ENCODE data around the gene RALA.
A peak's percentile ranks its signal among the peaks of the same experiment; 100 is the strongest.

The RALA gene

GRCh38 chr7:39683216-39683845 lies 60.0 kb downstream of the RALA start:
- peak overlapping the region; percentile 21 to 34 for H3K18ac ChIP-seq (ENCODE audit: low read depth in 1 of 2, low read length in 2 of 2)
- H3K27me3 ChIP-seq (ENCODE audit: control insufficient read depth in 1 of 2, insufficient read depth in 1 of 2, low read length in 2 of 2), result no peaks in the 10 kb centered on the region
- peak overlapping the region; percentile 34 for H3K4me2 ChIP-seq (ENCODE audit: low read length, poor library complexity, severe bottlenecking)
- H2BK15ac ChIP-seq (ENCODE audit: low read depth, poor library complexity, severe bottlenecking), result no peak overlapping the region
- H3K4me1 ChIP-seq (ENCODE audit: control insufficient read depth, insufficient read depth, low read depth, low read length), result peaks cover 4% of the 10 kb centered on the region
- peak overlapping the region; percentile 53 for H3K9ac ChIP-seq (ENCODE audit: low read length)
- DNase-seq, result peak; percentile 91
- H4K91ac ChIP-seq (ENCODE audit: low read length), result no peak overlapping the region
- peak overlapping the region in 1 of 2 experiments; percentile 40 for H3K4me3 ChIP-seq (ENCODE audit: insufficient read depth in 1 of 2, low read depth in 1 of 2, low read length in 2 of 2)
- no peaks in the 10 kb centered on the region for H3K9me3 ChIP-seq (ENCODE audit: control insufficient read depth, low read length)
- H3K14ac ChIP-seq (ENCODE audit: low read length in 2 of 2), result no peak overlapping the region
- H3K79me1 ChIP-seq (replicated peaks; ENCODE audit: low read length, poor library complexity, severe bottlenecking), result peaks cover 21% of the 10 kb centered on the region
- H3K4ac ChIP-seq (ENCODE audit: low read depth in 1 of 2, low read length in 2 of 2), result no peak overlapping the region
- peak overlapping the region; percentile 54 for H4K8ac ChIP-seq (ENCODE audit: low read length)
- H2AK5ac ChIP-seq (ENCODE audit: low read length, severe bottlenecking), result peak overlapping the region; percentile 48
- peak overlapping the region; percentile 81 for H3K27ac ChIP-seq (ENCODE audit: low read length, poor library complexity, severe bottlenecking)
- H2AFZ ChIP-seq (ENCODE audit: low read depth, low read length), result no peak overlapping the region
- whole genome bisulfite sequencing, result 13% methylated on average over 2 of the region's 2 CpGs
- no peak overlapping the region for H2BK12ac ChIP-seq (ENCODE audit: low read length in 2 of 2)
- no peak overlapping the region for H3K23ac ChIP-seq (ENCODE audit: low read length in 2 of 2)
- peaks cover 0 to 10% of the 10 kb centered on the region in 2 experiments for H3K36me3 ChIP-seq (ENCODE audit: control insufficient read depth in 1 of 2, insufficient read depth in 2 of 2, low read depth in 1 of 2, low read length in 2 of 2)
- H2BK120ac ChIP-seq (ENCODE audit: low read depth, low read length), result peak overlapping the region; percentile 73
- H2BK5ac ChIP-seq (ENCODE audit: low read depth, low read length, poor library complexity, severe bottlenecking), result no peak overlapping the region

GRCh38 chr7:39686261-39686924 lies 63.0 kb downstream of the RALA start:
- no peak overlapping the region for H2AFZ ChIP-seq (ENCODE audit: low read depth, low read length)
- no peak overlapping the region for H2AK5ac ChIP-seq (ENCODE audit: low read length, severe bottlenecking)
- H2BK15ac ChIP-seq (ENCODE audit: low read depth, poor library complexity, severe bottlenecking), result no peak overlapping the region
- no peak overlapping the region for H2BK5ac ChIP-seq (ENCODE audit: low read depth, low read length, poor library complexity, severe bottlenecking)
- H3K79me1 ChIP-seq (replicated peaks; ENCODE audit: low read length, poor library complexity, severe bottlenecking), result peaks cover 24% of the 10 kb centered on the region
- H4K8ac ChIP-seq (ENCODE audit: low read length), result no peak overlapping the region
- no peak overlapping the region for H3K4me3 ChIP-seq (ENCODE audit: insufficient read depth in 1 of 2, low read depth in 1 of 2, low read length in 2 of 2)
- H3K18ac ChIP-seq (ENCODE audit: low read depth in 1 of 2, low read length in 2 of 2), result peak overlapping the region in 1 of 2 experiments; percentile 35
- no peak overlapping the region for H2BK120ac ChIP-seq (ENCODE audit: low read depth, low read length)
- H3K27me3 ChIP-seq (ENCODE audit: control insufficient read depth in 1 of 2, insufficient read depth in 1 of 2, low read length in 2 of 2), result no peaks in the 10 kb centered on the region
- peak overlapping the region; percentile 50 for H3K9ac ChIP-seq (ENCODE audit: low read length)
- no peak overlapping the region for H4K91ac ChIP-seq (ENCODE audit: low read length)
- H3K4me2 ChIP-seq (ENCODE audit: low read length, poor library complexity, severe bottlenecking), result no peak overlapping the region
- H3K4ac ChIP-seq (ENCODE audit: low read depth in 1 of 2, low read length in 2 of 2), result no peak overlapping the region
- 96% methylated on average over 3 of the region's 3 CpGs for WGBS
- H2BK12ac ChIP-seq (ENCODE audit: low read length in 2 of 2), result no peak overlapping the region
- peaks cover 6 to 39% of the 10 kb centered on the region in 2 experiments for H3K36me3 ChIP-seq (ENCODE audit: control insufficient read depth in 1 of 2, insufficient read depth in 2 of 2, low read depth in 1 of 2, low read length in 2 of 2)
- no peak overlapping the region for H3K23ac ChIP-seq (ENCODE audit: low read length in 2 of 2)
- H3K4me1 ChIP-seq (ENCODE audit: control insufficient read depth, insufficient read depth, low read depth, low read length), result peaks cover 8% of the 10 kb centered on the region
- no peak overlapping the region for H3K27ac ChIP-seq (ENCODE audit: low read length, poor library complexity, severe bottlenecking)
- peak; percentile 62 for DNase-seq
- H3K14ac ChIP-seq (ENCODE audit: low read length in 2 of 2), result peak overlapping the region in 1 of 2 experiments; percentile 55
- H3K9me3 ChIP-seq (ENCODE audit: control insufficient read depth, low read length), result no peaks in the 10 kb centered on the region

GRCh38 chr7:39688611-39689480 lies 65.5 kb downstream of the RALA start:
- Histone ChIP-seq H2BK120ac (ENCODE audit: low read depth, low read length) (no peak overlapping the region), H3K14ac (ENCODE audit: low read length in 2 of 2) (no peak overlapping the region), H2AFZ (ENCODE audit: low read depth, low read length) (no peak overlapping the region), H3K23ac (ENCODE audit: low read length in 2 of 2) (no peak overlapping the region), H3K18ac (ENCODE audit: low read depth in 1 of 2, low read length in 2 of 2) (no peak overlapping the region), H3K27ac (ENCODE audit: low read length, poor library complexity, severe bottlenecking) (no peak overlapping the region), H2BK12ac (ENCODE audit: low read length in 2 of 2) (no peak overlapping the region), H2AK5ac (ENCODE audit: low read length, severe bottlenecking) (no peak overlapping the region), H3K36me3 (ENCODE audit: control insufficient read depth in 1 of 2, insufficient read depth in 2 of 2, low read depth in 1 of 2, low read length in 2 of 2) (peaks cover 6 to 57% of the 10 kb centered on the region in 2 experiments), H2BK15ac (ENCODE audit: low read depth, poor library complexity, severe bottlenecking) (no peak overlapping the region), H3K4me1 (ENCODE audit: control insufficient read depth, insufficient read depth, low read depth, low read length) (peaks cover 7% of the 10 kb centered on the region), H4K91ac (ENCODE audit: low read length) (no peak overlapping the region), H3K4me3 (ENCODE audit: insufficient read depth in 1 of 2, low read depth in 1 of 2, low read length in 2 of 2) (no peak overlapping the region), H3K4me2 (ENCODE audit: low read length, poor library complexity, severe bottlenecking) (no peak overlapping the region), H3K27me3 (ENCODE audit: control insufficient read depth in 1 of 2, insufficient read depth in 1 of 2, low read length in 2 of 2) (no peaks in the 10 kb centered on the region), H3K9me3 (ENCODE audit: control insufficient read depth, low read length) (no peaks in the 10 kb centered on the region), H3K79me1 (replicated peaks; ENCODE audit: low read length, poor library complexity, severe bottlenecking) (peaks cover 24% of the 10 kb centered on the region), H3K9ac (ENCODE audit: low read length) (peak overlapping the region; percentile 8), H4K8ac (ENCODE audit: low read length) (no peak overlapping the region), H3K4ac (ENCODE audit: low read depth in 1 of 2, low read length in 2 of 2) (no peak overlapping the region), H2BK5ac (ENCODE audit: low read depth, low read length, poor library complexity, severe bottlenecking) (no peak overlapping the region)
- no peak for DNase-seq
- 82% methylated on average over 5 of the region's 9 CpGs for WGBS

- no peak overlapping the region for H3K14ac ChIP-seq (ENCODE audit: low read length in 2 of 2)
- H3K9ac ChIP-seq (ENCODE audit: low read length), result no peak overlapping the region
- no peak overlapping the region for H2BK15ac ChIP-seq (ENCODE audit: low read depth, poor library complexity, severe bottlenecking)
- H3K4me1 ChIP-seq (ENCODE audit: control insufficient read depth, insufficient read depth, low read depth, low read length), result peaks cover 5% of the 10 kb centered on the region
- H3K4me3 ChIP-seq (ENCODE audit: insufficient read depth in 1 of 2, low read depth in 1 of 2, low read length in 2 of 2), result no peak overlapping the region
- H3K36me3 ChIP-seq (ENCODE audit: control insufficient read depth in 1 of 2, insufficient read depth in 2 of 2, low read depth in 1 of 2, low read length in 2 of 2), result peaks cover 6 to 83% of the 10 kb centered on the region in 2 experiments
- H2AFZ ChIP-seq (ENCODE audit: low read depth, low read length), result no peak overlapping the region
- H4K8ac ChIP-seq (ENCODE audit: low read length), result no peak overlapping the region
- WGBS, result 7% methylated on average over 1 of the region's 2 CpGs
- no peak overlapping the region for H3K4ac ChIP-seq (ENCODE audit: low read depth in 1 of 2, low read length in 2 of 2)
- no peak overlapping the region for H2BK120ac ChIP-seq (ENCODE audit: low read depth, low read length)
- H3K4me2 ChIP-seq (ENCODE audit: low read length, poor library complexity, severe bottlenecking), result no peak overlapping the region
- no peak overlapping the region for H3K23ac ChIP-seq (ENCODE audit: low read length in 2 of 2)
- peak; percentile 33 for DNase-seq
- no peaks in the 10 kb centered on the region for H3K27me3 ChIP-seq (ENCODE audit: control insufficient read depth in 1 of 2, insufficient read depth in 1 of 2, low read length in 2 of 2)
- H2BK12ac ChIP-seq (ENCODE audit: low read length in 2 of 2), result no peak overlapping the region
- H4K91ac ChIP-seq (ENCODE audit: low read length), result no peak overlapping the region
- H2AK5ac ChIP-seq (ENCODE audit: low read length, severe bottlenecking), result no peak overlapping the region
- H3K9me3 ChIP-seq (ENCODE audit: control insufficient read depth, low read length), result no peaks in the 10 kb centered on the region
- H3K79me1 ChIP-seq (replicated peaks; ENCODE audit: low read length, poor library complexity, severe bottlenecking), result peaks cover 16% of the 10 kb centered on the region
- no peak overlapping the region for H3K18ac ChIP-seq (ENCODE audit: low read depth in 1 of 2, low read length in 2 of 2)
- H2BK5ac ChIP-seq (ENCODE audit: low read depth, low read length, poor library complexity, severe bottlenecking), result no peak overlapping the region
- H3K27ac ChIP-seq (ENCODE audit: low read length, poor library complexity, severe bottlenecking), result no peak overlapping the region
Measured at GRCh38 chr7:39691821-39692220, 68.4 kb downstream of the RALA start.
